ENCODE measurements around the gene CTPS2. TPM values are rescaled to one million over a fixed set of nuclear protein-coding genes. Genes with fewer than 3 reads are reported as not detected.

Gene CTPS2, protein sequence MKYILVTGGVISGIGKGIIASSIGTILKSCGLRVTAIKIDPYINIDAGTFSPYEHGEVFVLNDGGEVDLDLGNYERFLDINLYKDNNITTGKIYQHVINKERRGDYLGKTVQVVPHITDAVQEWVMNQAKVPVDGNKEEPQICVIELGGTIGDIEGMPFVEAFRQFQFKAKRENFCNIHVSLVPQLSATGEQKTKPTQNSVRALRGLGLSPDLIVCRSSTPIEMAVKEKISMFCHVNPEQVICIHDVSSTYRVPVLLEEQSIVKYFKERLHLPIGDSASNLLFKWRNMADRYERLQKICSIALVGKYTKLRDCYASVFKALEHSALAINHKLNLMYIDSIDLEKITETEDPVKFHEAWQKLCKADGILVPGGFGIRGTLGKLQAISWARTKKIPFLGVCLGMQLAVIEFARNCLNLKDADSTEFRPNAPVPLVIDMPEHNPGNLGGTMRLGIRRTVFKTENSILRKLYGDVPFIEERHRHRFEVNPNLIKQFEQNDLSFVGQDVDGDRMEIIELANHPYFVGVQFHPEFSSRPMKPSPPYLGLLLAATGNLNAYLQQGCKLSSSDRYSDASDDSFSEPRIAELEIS
- total RNA-seq (2022; extraction: Qiagen RNA extraction; ENCODE audit: low read depth), result 8.9 to 11.5 TPM (median 10.8 TPM) in 5 replicates

GRCh38 chrX:16712548-16713155 is at the start of gene CTPS2:
Gene CTPS2, minus strand, starts transcription at chrX:16712669. Its CDS starts 9,767 bp downstream, at chrX:16702902.

DNA sequence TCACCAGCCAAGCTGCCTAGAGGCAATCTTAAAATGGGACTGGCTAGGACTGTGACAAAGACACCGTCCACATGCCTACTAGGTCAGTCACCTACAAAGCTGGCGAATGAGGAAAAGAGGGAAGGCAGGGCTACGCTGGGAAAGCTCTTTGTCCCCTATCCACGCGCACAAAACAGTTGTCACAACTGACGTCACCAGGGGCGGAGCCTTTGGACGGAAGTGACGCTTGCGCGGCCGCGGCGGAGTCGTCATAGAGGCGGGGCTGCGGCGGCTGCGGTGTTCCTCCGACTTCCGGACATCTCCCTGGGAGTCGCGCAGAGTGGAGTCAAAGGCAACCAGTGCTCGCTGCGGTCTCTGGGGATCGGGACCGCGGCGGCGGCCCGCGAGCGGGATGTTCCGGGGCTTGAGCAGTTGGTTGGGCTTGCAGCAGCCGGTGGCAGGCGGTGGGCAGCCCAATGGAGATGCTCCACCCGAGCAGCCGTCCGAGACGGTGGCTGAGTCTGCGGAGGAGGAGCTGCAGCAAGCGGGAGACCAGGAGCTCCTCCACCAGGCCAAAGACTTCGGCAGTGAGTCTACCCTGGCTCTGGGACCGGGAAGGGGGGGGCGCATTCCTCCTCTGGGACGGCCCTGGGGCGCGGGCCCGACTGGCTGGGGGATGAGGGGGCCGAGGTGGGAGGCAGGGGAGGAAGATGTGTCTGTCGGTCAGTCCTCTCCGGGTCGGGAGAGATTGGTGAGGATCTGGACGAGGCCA is 7.0 kb upstream of the CTPS2 start, which contains the start of gene SYAP1:
Gene SYAP1 (plus strand): TSS at position 279 of the 751 bp plus-strand sequence. CDS start 113 bp downstream, at position 392.

DNA sequence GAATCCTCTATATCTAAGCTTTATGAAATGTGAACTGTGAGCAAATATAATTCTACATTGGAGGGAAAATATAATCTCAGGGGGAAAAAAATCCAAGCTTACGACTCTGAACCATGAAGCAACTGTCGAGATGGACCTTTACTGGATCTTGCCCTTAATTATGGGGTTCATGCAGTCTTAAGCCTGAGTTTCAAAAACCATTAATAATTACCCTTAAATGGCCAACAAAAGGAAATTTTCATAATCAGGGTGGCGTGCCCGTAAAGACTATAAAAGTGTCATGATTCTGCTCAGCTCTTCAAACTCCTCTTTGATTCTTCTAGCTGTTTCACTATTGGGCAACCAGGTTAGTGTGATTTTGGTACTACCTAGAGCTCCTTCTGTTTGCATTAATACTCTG is 62.6 kb downstream of the CTPS2 start, which contains the start of gene S100G:
Gene S100G (plus strand): TSS at position 301 of the 400 bp plus-strand sequence. CDS start 849 bp downstream, outside the sequence.

Other genes starting within 250 kb of the CTPS2 start
- gene S100G, start 62.5 kb downstream of the CTPS2 start, total RNA-seq (2022; extraction: Qiagen RNA extraction; ENCODE audit: low read depth), result not detected in 5 replicates
- 19.2 to 24.2 TPM (median 22.4 TPM) in 5 replicates for gene SYAP1, start 6.9 kb upstream of the CTPS2 start, total RNA-seq (2022; extraction: Qiagen RNA extraction; ENCODE audit: low read depth)
- 12.9 to 16.1 TPM (median 14.5 TPM) in 5 replicates for gene TXLNG, start 73.8 kb upstream of the CTPS2 start, total RNA-seq (2022; extraction: Qiagen RNA extraction; ENCODE audit: low read depth)
- gene RBBP7, start 157.7 kb upstream of the CTPS2 start, total RNA-seq (2022; extraction: Qiagen RNA extraction; ENCODE audit: low read depth), result 160 to 176 TPM (median 166 TPM) in 5 replicates
- 0.57 to 1.0 TPM (median 0.73 TPM) in 5 replicates for gene REPS2, start 234.0 kb upstream of the CTPS2 start, total RNA-seq (2022; extraction: Qiagen RNA extraction; ENCODE audit: low read depth)

Data from A549 treated with GW870086 at 1 μM for 4 hours (cell line).